A673 (cell line): Measurements from ENCODE around the gene ZNF205. TPM values are rescaled to one million over a fixed set of nuclear protein-coding genes. Genes with fewer than 3 reads are reported as not detected.

Experiments
- BruUV-seq: library from RNA; stranded (reverse); fragments of 400-500 nt; replicated peaks from 2 replicates; lab custom pipeline; 2021; lab: Mats Ljungman, UMichigan
- CTCF ChIA-PET: fragments of 300-600 bp; sonication (Branson Sonifier 250); formaldehyde crosslinking; loops from one replicate; lab custom pipeline; 2022; ENCODE audit warnings: antibody characterized with exemption; lab: Charles Lee
- POLR2A ChIA-PET: fragments of 300-600 bp; sonication (Branson Sonifier 250); formaldehyde crosslinking; loops from one replicate; lab custom pipeline; 2022; ENCODE audit warnings: antibody characterized with exemption; ENCODE audit not compliant: low non-redundant PET; lab: Charles Lee
- DNase-seq: peaks from one replicate; pipeline ENCODE4 v3.0.0-alpha.2; 2015; ENCODE audit warnings: low spot score
- H3K27ac ChIP-seq: fragments of 200-600 bp; sonication (generic); 2 replicates; pipeline ENCODE4 v1.5.1; 2016; ENCODE audit warnings: mixed run types, low read depth, mild to moderate bottlenecking, mixed read lengths, antibody characterized with exemption, low read length; ENCODE audit not compliant: poor library complexity, severe bottlenecking
- H3K27me3 ChIP-seq: fragments of 200-600 bp; sonication (generic); replicated peaks from 2 replicates; pipeline ENCODE4 v1.6.1; 2017; ENCODE audit warnings: mixed run types, low read depth, mild to moderate bottlenecking, mixed read lengths, antibody characterized with exemption, low read length; ENCODE audit not compliant: insufficient read depth, poor library complexity
- H3K36me3 ChIP-seq: fragments of 200-600 bp; sonication (generic); 2 replicates; pipeline ENCODE4 v1.6.1; 2016; ENCODE audit warnings: mixed run types, mild to moderate bottlenecking, mixed read lengths, antibody characterized with exemption, low read length; ENCODE audit not compliant: insufficient read depth, poor library complexity, severe bottlenecking
- H3K4me1 ChIP-seq: fragments of 200-600 bp; sonication (generic); 2 replicates; pipeline ENCODE4 v1.6.1; 2017; ENCODE audit warnings: mixed run types, mild to moderate bottlenecking, mixed read lengths, antibody characterized with exemption, low read length; ENCODE audit not compliant: insufficient read depth, poor library complexity, severe bottlenecking
- H3K4me3 ChIP-seq: fragments of 200-600 bp; sonication (generic); 2 replicates; pipeline ENCODE4 v1.5.1; 2016; ENCODE audit warnings: low read depth, mixed run types, mild to moderate bottlenecking, mixed read lengths, low read length; ENCODE audit not compliant: poor library complexity, severe bottlenecking
- H3K9me3 ChIP-seq: fragments of 200-600 bp; sonication (generic); 2 replicates; pipeline ENCODE4 v1.6.1; 2016; ENCODE audit warnings: mixed run types, low read depth, mild to moderate bottlenecking, mixed read lengths, antibody characterized with exemption, low read length; ENCODE audit not compliant: poor library complexity, severe bottlenecking
- CTCF ChIP-seq: fragments of 300-800, 200-600 bp; sonication (generic); conservative IDR thresholded peaks from 2 replicates; pipeline ENCODE4 v1.5.1; 2017; ENCODE audit warnings: low read depth, mild to moderate bottlenecking, antibody characterized with exemption, low read length, moderate library complexity, mixed read lengths
- EZH2 ChIP-seq: fragments of 200-600 bp; sonication (generic); IDR thresholded peaks from 2 replicates; pipeline ENCODE4 v1.6.1; 2017; ENCODE audit warnings: borderline replicate concordance, low read depth, mild to moderate bottlenecking, mixed read lengths, antibody characterized with exemption, low read length; ENCODE audit not compliant: poor library complexity, severe bottlenecking
- intact Hi-C: fragments of 100-400 bp; cut with micrococcal nuclease; formaldehyde crosslinking; loops from one replicate; pipeline ENCODE4 v1.10.0; 2022; ENCODE audit not compliant: unreplicated experiment
- total RNA-seq: library from RNA; stranded (reverse); gene quantifications from 2 replicates; pipeline ENCODE4 v1.2.3, GENCODE V29; 2021

ZNF205 gene
- total RNA-seq, 1 experiment from 2014 or later, result 19.0 TPM

DNA sequence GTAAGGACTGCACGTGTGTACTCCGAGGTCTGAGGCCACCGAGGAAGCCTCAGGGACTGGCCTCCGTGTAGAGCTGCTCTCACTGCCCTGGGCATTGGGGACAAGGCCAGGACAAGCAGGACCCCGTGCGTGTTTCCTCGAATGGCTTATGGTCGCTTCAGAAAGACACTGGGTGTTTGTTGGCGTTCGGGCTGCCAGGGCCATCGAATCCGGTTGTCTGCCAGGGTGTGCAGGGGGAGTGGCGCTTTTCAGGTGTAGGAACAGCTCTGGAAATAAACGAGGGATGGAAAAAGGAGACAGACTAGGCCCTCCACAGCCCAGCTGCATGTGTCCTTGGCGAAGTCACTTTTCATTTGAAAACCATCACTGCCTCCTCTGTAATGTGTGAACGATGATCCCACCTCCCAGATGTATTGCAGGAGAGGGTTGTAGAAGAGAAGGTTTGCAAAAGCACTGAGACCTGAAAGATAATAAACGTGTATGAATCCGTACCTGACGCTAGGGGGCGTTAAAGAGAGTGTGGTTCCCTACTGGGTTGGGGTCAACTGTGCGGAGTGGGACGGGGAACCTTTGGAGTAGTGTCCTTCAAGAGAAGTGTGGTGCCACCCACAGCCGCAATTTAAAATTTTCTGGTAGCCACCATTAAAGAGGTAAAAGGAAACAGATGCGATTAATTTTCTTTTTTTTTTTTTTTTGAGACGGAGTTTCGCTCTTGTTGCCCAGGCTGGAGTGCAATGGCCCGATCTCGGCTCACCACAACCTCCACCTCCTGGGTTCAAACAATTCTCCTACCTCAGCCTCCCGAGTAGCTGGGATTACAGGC is 11.2 kb upstream of the ZNF205 start:
- Histone ChIP-seq H3K9me3 (no peaks in the 10 kb centered on the region), H3K27ac (peak overlapping the region; percentile 18), H3K36me3 (no peaks in the 10 kb centered on the region), H3K4me1 (peaks cover 14% of the 10 kb centered on the region), H3K27me3 (no peaks in the 10 kb centered on the region), H3K4me3 (no peak overlapping the region)
- CTCF ChIA-PET, result interaction anchor here (0.7 kb wide), 1 partner anchor 21 kb away, joined by 3 read pairs; no protein-coding TSS in a partner anchor
- peak; percentile 63 for DNase-seq
- intact Hi-C loops, result no loop called here
- no TSS peak for BruUV-seq
- POLR2A ChIA-PET, result no interaction called here
- TF ChIP-seq CTCF (peak; percentile 74), EZH2 (no peak)

- peak; percentile 63 for DNase-seq
- no peaks in the 10 kb centered on the region for H3K36me3 ChIP-seq
- no peak overlapping the region for H3K4me3 ChIP-seq
- H3K9me3 ChIP-seq, result no peaks in the 10 kb centered on the region
- H3K27me3 ChIP-seq, result no peaks in the 10 kb centered on the region
- ChIA-PET CTCF (interaction anchor here (0.7 kb wide), 2 partner anchors 21 to 533 kb away, joined by 3 to 9 read pairs; no protein-coding TSS in a partner anchor), POLR2A (no interaction called here)
- no TSS peak for BruUV-seq
- peak overlapping the region; percentile 19 for H3K27ac ChIP-seq
- TF ChIP-seq CTCF, result no peak
- no peak for TF ChIP-seq EZH2
- H3K4me1 ChIP-seq, result peaks cover 17% of the 10 kb centered on the region
- intact Hi-C loops, result no loop called here
Measured at GRCh38 chr16:3101841-3102470, 10.4 kb upstream of the ZNF205 start.

DNA sequence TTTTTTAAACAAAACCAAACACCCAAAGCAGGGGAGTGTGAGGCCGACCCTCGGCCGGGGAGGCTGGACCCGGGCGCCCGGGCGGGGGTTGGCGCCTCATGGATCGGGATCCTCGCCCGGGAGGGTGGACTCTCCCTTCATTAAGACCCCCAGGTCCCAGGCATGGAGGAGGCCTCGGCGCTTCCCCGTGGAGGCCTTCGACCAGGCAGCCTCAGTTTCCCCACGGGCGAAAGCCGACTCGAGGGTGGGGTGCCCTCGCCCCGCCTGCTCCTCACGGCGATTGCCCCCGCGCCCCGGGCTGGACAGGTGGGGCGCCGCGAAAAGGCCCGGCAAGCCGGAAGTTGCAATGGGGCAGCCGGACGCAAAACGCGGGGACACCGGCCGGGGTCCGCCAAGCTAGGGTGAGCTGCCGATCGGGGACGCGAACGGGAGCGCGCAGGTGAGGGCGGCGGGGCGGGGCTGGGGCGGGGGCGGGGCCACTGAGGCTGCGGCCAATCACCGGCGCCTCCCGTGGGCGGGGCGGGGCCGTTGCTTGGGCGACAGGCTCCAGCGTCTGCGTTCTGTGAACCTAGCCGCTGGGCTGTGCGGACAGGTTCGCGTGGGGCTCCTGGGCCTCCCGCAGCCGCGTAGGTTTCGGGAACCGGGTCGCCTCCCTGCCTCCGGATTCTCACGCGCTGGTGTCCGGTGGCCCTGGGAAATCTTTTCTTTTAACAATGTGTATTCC is 6.0 kb upstream of the ZNF205 start:
- DNase-seq, result peak; percentile 93
- POLR2A ChIA-PET, result interaction anchor here (0.6 kb wide), 2 partner anchors 531 to 1496 kb away, joined by 5 to 6 read pairs; no protein-coding TSS in a partner anchor
- CTCF ChIA-PET, result interaction anchor here (1.1 kb wide), 1 partner anchor 23 kb away, joined by 10 read pairs; no protein-coding TSS in a partner anchor
- Histone ChIP-seq H3K4me1 (peaks cover 8% of the 10 kb centered on the region), H3K27ac (peak overlapping the region; percentile 77), H3K9me3 (no peaks in the 10 kb centered on the region), H3K36me3 (no peaks in the 10 kb centered on the region), H3K4me3 (peak overlapping the region; percentile 74), H3K27me3 (no peaks in the 10 kb centered on the region)
- TF ChIP-seq CTCF, result no peak
- no peak for TF ChIP-seq EZH2
- intact Hi-C loops, result no loop called here
- BruUV-seq, result no TSS peak
